SIG-M5 treated with dmso at 0.1 percent for 504 hours (cell line): ENCODE measurements around the gene ASXL1.

Source experiments
- DNase-seq: peaks from one replicate; lab custom pipeline; 2025; ENCODE audit not compliant: unreplicated experiment; lab: John Stamatoyannopoulos, UW

Gene ASXL1

GRCh38 chr20:32477594-32478512, 119.7 kb downstream of the ASXL1 start:
- DNase-seq, result no peak

- DNase-seq, result no peak
These were observed 120.4 kb downstream of the ASXL1 start for GRCh38 chr20:32478576-32478975.

GRCh38 chr20:32479012-32479411, 120.9 kb downstream of the ASXL1 start:
- DNase-seq, result no peak

- DNase-seq, result no peak
These were observed 121.6 kb downstream of the ASXL1 start for GRCh38 chr20:32479697-32480171.

- DNase-seq, result no peak
These were observed 122.5 kb downstream of the ASXL1 start for GRCh38 chr20:32480371-32481241.

- no peak for DNase-seq
These were observed 123.4 kb downstream of the ASXL1 start for GRCh38 chr20:32481311-32482142.

GRCh38 chr20:32482143-32482441, 124.0 kb downstream of the ASXL1 start:
- no peak for DNase-seq

GRCh38 chr20:32482442-32483261, 124.5 kb downstream of the ASXL1 start:
- DNase-seq, result peak; percentile 51

GRCh38 chr20:32483351-32484224, 125.5 kb downstream of the ASXL1 start:
- DNase-seq, result peak; percentile 77

GRCh38 chr20:32484225-32484957, 126.3 kb downstream of the ASXL1 start:
- DNase-seq, result no peak

GRCh38 chr20:32484958-32485769, 127.0 kb downstream of the ASXL1 start:
- peak; percentile 92 for DNase-seq

- no peak for DNase-seq
These were observed 127.8 kb downstream of the ASXL1 start for GRCh38 chr20:32485770-32486478.

GRCh38 chr20:32487381-32487780, 129.2 kb downstream of the ASXL1 start:
- no peak for DNase-seq

GRCh38 chr20:32488066-32488838, 130.1 kb downstream of the ASXL1 start:
- DNase-seq, result no peak
